Panc1 (cell line): Measurements from ENCODE around the gene HADHB. TPM values are rescaled to one million over a fixed set of nuclear protein-coding genes. Genes with fewer than 3 reads are reported as not detected.

Experiments used
- ATAC-seq: fragments of 200-7000 bp; cut with Tn5 transposase; 2 replicates; pipeline ENCODE4 v1.9.1; 2020; ENCODE audit warnings: mild to moderate bottlenecking, moderate library complexity
- BruUV-seq: library from RNA; stranded (reverse); fragments of 400-500 nt; replicated peaks from 2 replicates; lab custom pipeline; 2021; lab: Mats Ljungman, UMichigan
- CTCF ChIA-PET: fragments of 300-600 bp; sonication (Branson Sonifier 250); formaldehyde crosslinking; loops from one replicate; lab custom pipeline; 2022; ENCODE audit warnings: antibody characterized with exemption; lab: Charles Lee
- POLR2A ChIA-PET: fragments of 300-600 bp; sonication (Branson Sonifier 250); formaldehyde crosslinking; loops from one replicate; lab custom pipeline; 2022; ENCODE audit warnings: antibody characterized with exemption; lab: Charles Lee
- DNase-seq: peaks from one replicate; pipeline ENCODE4 v3.0.0-alpha.2; 2010; ENCODE audit warnings: low read depth, low spot score
- H3K27ac ChIP-seq: 2 replicates; pipeline ENCODE4 v1.5.1; 2011; ENCODE audit warnings: mild to moderate bottlenecking, low read length, inconsistent platforms
- H3K27me3 ChIP-seq: fragments of 200-500 bp; sonication (Bioruptor generic); 2 replicates; pipeline ENCODE4 v1.6.0; 2014; ENCODE audit warnings: low read length, inconsistent platforms; ENCODE audit not compliant: control insufficient read depth, insufficient read depth
- H3K36me3 ChIP-seq: fragments of 200-500 bp; sonication (Bioruptor generic); 2 replicates; pipeline ENCODE4 v1.5.1; 2014; ENCODE audit warnings: inconsistent platforms, mild to moderate bottlenecking, low read length, moderate library complexity; ENCODE audit not compliant: control insufficient read depth, insufficient read depth
- H3K4me1 ChIP-seq: 2 replicates; pipeline ENCODE4 v1.5.1; 2011; ENCODE audit warnings: inconsistent platforms, mild to moderate bottlenecking, low read length, moderate library complexity; ENCODE audit not compliant: control insufficient read depth, insufficient read depth
- H3K4me3 ChIP-seq, 2 experiments: 2 replicates each; pipeline ENCODE4 v1.5.1; 2011 to 2012; ENCODE audit warnings: low read depth in 2 of 2, low read length in 2 of 2, mild to moderate bottlenecking in 2 of 2, inconsistent platforms in 1 of 2, moderate library complexity in 1 of 2
- H3K9me3 ChIP-seq: fragments of 200-500 bp; sonication (Bioruptor generic); 2 replicates; pipeline ENCODE4 v1.5.1; 2014; ENCODE audit warnings: low read depth, mild to moderate bottlenecking, inconsistent platforms, low read length, moderate library complexity; ENCODE audit not compliant: control insufficient read depth, insufficient read depth
- POLR2AphosphoS5 ChIP-seq: IDR thresholded peaks from 2 replicates; pipeline ENCODE4 v1.6.1; 2012; ENCODE audit warnings: mild to moderate bottlenecking, low read depth, low read length, moderate library complexity
- SIN3A ChIP-seq: IDR thresholded peaks from 2 replicates; pipeline ENCODE4 v1.6.1; 2012; ENCODE audit warnings: low read depth, mild to moderate bottlenecking, low read length, moderate library complexity, borderline replicate concordance; ENCODE audit not compliant: insufficient read depth
- TCF7L2 ChIP-seq: IDR thresholded peaks from 2 replicates; pipeline ENCODE4 v1.6.1; 2011; ENCODE audit warnings: mild to moderate bottlenecking, low read depth, low read length, inconsistent platforms
- in situ Hi-C: cut with HindIII; loops from 2 replicates; pipeline ENCODE4 v1.10.0; 2016; ENCODE audit warnings: low sequenced_read_pairs, low pct_unique_long_range_greater_than_20kb
- intact Hi-C: fragments of 100-400 bp; cut with micrococcal nuclease; formaldehyde crosslinking; loops from one replicate; pipeline ENCODE4 v1.10.0; 2022; ENCODE audit not compliant: unreplicated experiment
- total RNA-seq: library from RNA; stranded (reverse); gene quantifications from one replicate; pipeline ENCODE4 v1.2.1, GENCODE V29; 2021; ENCODE audit not compliant: unreplicated experiment
- TF ChIP-seq, protein P1 (sequence below): fragments of 450-650 bp; IDR thresholded peaks from 2 replicates; pipeline ENCODE4 v1.5.1; 2017; ENCODE audit warnings: mild to moderate bottlenecking
- TF ChIP-seq, protein P2 (sequence below), 2 experiments: IDR thresholded peaks; 2 replicates each; pipeline ENCODE4 v1.6.1; 2011 to 2012; ENCODE audit warnings: low read depth in 2 of 2, control low read depth in 1 of 2, low read length in 1 of 2, mild to moderate bottlenecking in 1 of 2, moderate library complexity in 1 of 2; ENCODE audit not compliant: insufficient read depth in 1 of 2

The HADHB gene
- total RNA-seq, 1 experiment from 2014 or later = 106 TPM

DNA sequence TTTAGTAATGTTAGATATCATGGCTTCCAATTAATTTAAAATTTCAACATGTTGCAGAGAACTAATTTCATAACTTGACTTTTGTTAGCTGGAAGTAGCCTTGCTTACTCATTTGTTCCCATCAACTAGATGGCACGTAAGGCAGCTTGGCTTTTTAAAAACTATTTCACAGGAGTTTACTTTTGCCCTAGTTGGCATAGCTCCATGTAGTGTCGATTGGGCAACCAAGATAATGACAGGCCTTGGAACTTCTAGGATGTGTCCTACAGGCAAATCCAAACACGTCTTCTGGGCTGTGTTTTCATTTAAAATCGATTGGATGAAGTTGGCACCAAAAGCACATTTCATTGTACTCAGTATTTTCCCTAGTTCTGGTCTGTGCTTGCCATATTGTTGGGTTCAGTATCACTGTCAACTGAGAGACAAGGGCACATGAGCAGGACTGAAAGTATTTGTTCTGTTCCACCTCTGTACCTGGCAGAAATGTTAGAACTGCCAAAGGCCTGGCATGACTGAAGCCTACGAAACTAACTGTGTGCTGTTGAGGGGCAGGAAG, 29.4 kb downstream of the HADHB start:
- Histone ChIP-seq H3K36me3 (0 out of 2 replicates have a peak, but pooled peaks cover under 1% of the 10 kb centered on the region), H3K9me3 (no peaks in the 10 kb centered on the region), H3K4me3 (no peak overlapping the region), H3K27me3 (no peaks in the 10 kb centered on the region), H3K4me1 (no peaks in the 10 kb centered on the region), H3K27ac (no peak overlapping the region)
- ATAC-seq = no peak
- intact Hi-C loops (no loop called here), in situ Hi-C loops (no loop called here)
- ChIA-PET POLR2A (no interaction called here), CTCF (no interaction called here)
- no peak for DNase-seq
- TF ChIP-seq TCF7L2 (no peak), SIN3A (no peak), POLR2AphosphoS5 (no peak)
- TF ChIP-seq, protein P1, sequence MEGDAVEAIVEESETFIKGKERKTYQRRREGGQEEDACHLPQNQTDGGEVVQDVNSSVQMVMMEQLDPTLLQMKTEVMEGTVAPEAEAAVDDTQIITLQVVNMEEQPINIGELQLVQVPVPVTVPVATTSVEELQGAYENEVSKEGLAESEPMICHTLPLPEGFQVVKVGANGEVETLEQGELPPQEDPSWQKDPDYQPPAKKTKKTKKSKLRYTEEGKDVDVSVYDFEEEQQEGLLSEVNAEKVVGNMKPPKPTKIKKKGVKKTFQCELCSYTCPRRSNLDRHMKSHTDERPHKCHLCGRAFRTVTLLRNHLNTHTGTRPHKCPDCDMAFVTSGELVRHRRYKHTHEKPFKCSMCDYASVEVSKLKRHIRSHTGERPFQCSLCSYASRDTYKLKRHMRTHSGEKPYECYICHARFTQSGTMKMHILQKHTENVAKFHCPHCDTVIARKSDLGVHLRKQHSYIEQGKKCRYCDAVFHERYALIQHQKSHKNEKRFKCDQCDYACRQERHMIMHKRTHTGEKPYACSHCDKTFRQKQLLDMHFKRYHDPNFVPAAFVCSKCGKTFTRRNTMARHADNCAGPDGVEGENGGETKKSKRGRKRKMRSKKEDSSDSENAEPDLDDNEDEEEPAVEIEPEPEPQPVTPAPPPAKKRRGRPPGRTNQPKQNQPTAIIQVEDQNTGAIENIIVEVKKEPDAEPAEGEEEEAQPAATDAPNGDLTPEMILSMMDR = no peak
- TF ChIP-seq, protein P2, sequence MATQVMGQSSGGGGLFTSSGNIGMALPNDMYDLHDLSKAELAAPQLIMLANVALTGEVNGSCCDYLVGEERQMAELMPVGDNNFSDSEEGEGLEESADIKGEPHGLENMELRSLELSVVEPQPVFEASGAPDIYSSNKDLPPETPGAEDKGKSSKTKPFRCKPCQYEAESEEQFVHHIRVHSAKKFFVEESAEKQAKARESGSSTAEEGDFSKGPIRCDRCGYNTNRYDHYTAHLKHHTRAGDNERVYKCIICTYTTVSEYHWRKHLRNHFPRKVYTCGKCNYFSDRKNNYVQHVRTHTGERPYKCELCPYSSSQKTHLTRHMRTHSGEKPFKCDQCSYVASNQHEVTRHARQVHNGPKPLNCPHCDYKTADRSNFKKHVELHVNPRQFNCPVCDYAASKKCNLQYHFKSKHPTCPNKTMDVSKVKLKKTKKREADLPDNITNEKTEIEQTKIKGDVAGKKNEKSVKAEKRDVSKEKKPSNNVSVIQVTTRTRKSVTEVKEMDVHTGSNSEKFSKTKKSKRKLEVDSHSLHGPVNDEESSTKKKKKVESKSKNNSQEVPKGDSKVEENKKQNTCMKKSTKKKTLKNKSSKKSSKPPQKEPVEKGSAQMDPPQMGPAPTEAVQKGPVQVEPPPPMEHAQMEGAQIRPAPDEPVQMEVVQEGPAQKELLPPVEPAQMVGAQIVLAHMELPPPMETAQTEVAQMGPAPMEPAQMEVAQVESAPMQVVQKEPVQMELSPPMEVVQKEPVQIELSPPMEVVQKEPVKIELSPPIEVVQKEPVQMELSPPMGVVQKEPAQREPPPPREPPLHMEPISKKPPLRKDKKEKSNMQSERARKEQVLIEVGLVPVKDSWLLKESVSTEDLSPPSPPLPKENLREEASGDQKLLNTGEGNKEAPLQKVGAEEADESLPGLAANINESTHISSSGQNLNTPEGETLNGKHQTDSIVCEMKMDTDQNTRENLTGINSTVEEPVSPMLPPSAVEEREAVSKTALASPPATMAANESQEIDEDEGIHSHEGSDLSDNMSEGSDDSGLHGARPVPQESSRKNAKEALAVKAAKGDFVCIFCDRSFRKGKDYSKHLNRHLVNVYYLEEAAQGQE (IDR thresholded peaks at IDR 0.05; ENCODE audit: insufficient read depth in 1 of 2, low read depth in 2 of 2, low read length in 1 of 2) = no peak
- no TSS peak for BruUV-seq

DNA sequence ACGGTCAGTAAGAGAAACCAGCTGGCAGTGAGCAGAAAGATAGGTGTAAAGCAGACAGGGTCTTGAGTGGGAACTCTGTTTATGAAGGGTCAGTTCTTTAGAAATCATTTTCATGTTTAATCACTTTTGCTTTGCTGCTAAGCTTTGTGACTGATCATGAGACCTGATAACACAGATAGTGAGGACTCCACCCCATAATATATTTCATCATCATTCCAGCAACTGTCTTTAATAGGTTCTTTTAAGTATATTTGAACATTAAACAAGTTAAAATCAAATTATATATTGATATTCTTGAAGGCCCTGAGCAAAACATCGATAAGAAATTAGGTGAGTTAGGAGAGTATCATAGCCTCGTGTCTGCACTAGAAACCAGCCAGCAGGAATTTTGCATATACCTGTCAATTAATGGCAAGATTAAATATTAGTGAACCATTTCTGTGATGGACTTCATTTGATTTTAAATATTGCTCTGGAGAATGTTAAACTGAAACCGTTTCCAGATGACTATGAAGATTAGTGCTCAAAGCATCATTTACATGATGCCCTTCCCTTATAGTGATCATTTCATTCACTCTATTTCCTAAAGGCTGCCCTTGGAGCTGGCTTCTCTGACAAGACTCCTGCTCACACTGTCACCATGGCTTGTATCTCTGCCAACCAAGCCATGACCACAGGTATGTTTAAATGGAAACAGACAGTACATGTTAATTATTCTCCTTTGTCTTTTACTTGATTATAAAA, 31.9 kb downstream of the HADHB start:
- ChIA-PET POLR2A (no interaction called here), CTCF (interaction anchor here (0.7 kb wide), 1 partner anchor 26 kb away, joined by 9 read pairs; no protein-coding TSS in a partner anchor)
- H3K27ac ChIP-seq = no peak overlapping the region
- intact Hi-C loops (no loop called here), in situ Hi-C loops (no loop called here)
- no peak for DNase-seq
- no peak for ATAC-seq
- no TSS peak for BruUV-seq
- H3K36me3 ChIP-seq = peaks cover 12% of the 10 kb centered on the region
- TF ChIP-seq POLR2AphosphoS5 = no peak
- TF ChIP-seq, protein P2 (IDR thresholded peaks at IDR 0.05; ENCODE audit: insufficient read depth in 1 of 2, low read depth in 2 of 2, low read length in 1 of 2) = no peak
- no peak for TF ChIP-seq TCF7L2
- no peak overlapping the region for H3K4me3 ChIP-seq
- no peaks in the 10 kb centered on the region for H3K9me3 ChIP-seq
- no peaks in the 10 kb centered on the region for H3K4me1 ChIP-seq
- H3K27me3 ChIP-seq = no peaks in the 10 kb centered on the region
